OCI-M2 (cell line): ENCODE results near the gene RIC3.

Experiments
- DNase-seq: peaks from one replicate; lab custom pipeline; 2025; ENCODE audit not compliant: unreplicated experiment; lab: John Stamatoyannopoulos, UW

Gene RIC3

GRCh38 chr11:8105666-8106065 lies 63.2 kb downstream of the RIC3 start:
- DNase-seq: no peak

GRCh38 chr11:8105133-8105532 lies 63.7 kb downstream of the RIC3 start:
- no peak for DNase-seq

GRCh38 chr11:8103909-8104308 lies 64.9 kb downstream of the RIC3 start:
- DNase-seq: no peak

- no peak for DNase-seq
These were observed 65.9 kb downstream of the RIC3 start for GRCh38 chr11:8102965-8103364.

GRCh38 chr11:8102296-8102915 lies 66.4 kb downstream of the RIC3 start:
- DNase-seq: no peak

- no peak for DNase-seq
These were observed 67.4 kb downstream of the RIC3 start for GRCh38 chr11:8101421-8101820.

- DNase-seq: no peak
These were observed 68.2 kb downstream of the RIC3 start for GRCh38 chr11:8100605-8101004.

GRCh38 chr11:8100158-8100557 lies 68.7 kb downstream of the RIC3 start:
- no peak for DNase-seq

GRCh38 chr11:8099291-8099899 lies 69.4 kb downstream of the RIC3 start:
- DNase-seq: peak; percentile 15

- no peak for DNase-seq
These were observed 69.9 kb downstream of the RIC3 start for GRCh38 chr11:8098879-8099278.

- no peak for DNase-seq
These were observed 70.5 kb downstream of the RIC3 start for GRCh38 chr11:8098361-8098760.

- no peak for DNase-seq
These were observed 70.9 kb downstream of the RIC3 start for GRCh38 chr11:8097926-8098325.

GRCh38 chr11:8097468-8097867 lies 71.4 kb downstream of the RIC3 start:
- DNase-seq: no peak

- DNase-seq: no peak
These were observed 71.8 kb downstream of the RIC3 start for GRCh38 chr11:8097062-8097461.

- DNase-seq: no peak
These were observed 72.2 kb downstream of the RIC3 start for GRCh38 chr11:8096575-8096974.

- no peak for DNase-seq
These were observed 72.9 kb downstream of the RIC3 start for GRCh38 chr11:8095806-8096522.

GRCh38 chr11:8095371-8095770 lies 73.5 kb downstream of the RIC3 start:
- no peak for DNase-seq

- no peak for DNase-seq
These were observed 74.2 kb downstream of the RIC3 start for GRCh38 chr11:8094656-8095055.

- no peak for DNase-seq
These were observed 74.8 kb downstream of the RIC3 start for GRCh38 chr11:8093931-8094575.

- DNase-seq: no peak
These were observed 76.0 kb downstream of the RIC3 start for GRCh38 chr11:8092587-8093424.

- DNase-seq: no peak
These were observed 77.1 kb downstream of the RIC3 start for GRCh38 chr11:8091721-8092120.
